GM21528 (cell line): ENCODE measurements around the gene FADS3.

Experiments
- ATAC-seq: cut with Tn5 transposase; IDR thresholded peaks from one replicate; pipeline ENCODE4 v1.9.1; 2021; ENCODE audit warnings: mild to moderate bottlenecking, moderate library complexity; ENCODE audit not compliant: unreplicated experiment, low FRiP score

Gene FADS3, protein sequence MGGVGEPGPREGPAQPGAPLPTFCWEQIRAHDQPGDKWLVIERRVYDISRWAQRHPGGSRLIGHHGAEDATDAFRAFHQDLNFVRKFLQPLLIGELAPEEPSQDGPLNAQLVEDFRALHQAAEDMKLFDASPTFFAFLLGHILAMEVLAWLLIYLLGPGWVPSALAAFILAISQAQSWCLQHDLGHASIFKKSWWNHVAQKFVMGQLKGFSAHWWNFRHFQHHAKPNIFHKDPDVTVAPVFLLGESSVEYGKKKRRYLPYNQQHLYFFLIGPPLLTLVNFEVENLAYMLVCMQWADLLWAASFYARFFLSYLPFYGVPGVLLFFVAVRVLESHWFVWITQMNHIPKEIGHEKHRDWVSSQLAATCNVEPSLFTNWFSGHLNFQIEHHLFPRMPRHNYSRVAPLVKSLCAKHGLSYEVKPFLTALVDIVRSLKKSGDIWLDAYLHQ

DNA sequence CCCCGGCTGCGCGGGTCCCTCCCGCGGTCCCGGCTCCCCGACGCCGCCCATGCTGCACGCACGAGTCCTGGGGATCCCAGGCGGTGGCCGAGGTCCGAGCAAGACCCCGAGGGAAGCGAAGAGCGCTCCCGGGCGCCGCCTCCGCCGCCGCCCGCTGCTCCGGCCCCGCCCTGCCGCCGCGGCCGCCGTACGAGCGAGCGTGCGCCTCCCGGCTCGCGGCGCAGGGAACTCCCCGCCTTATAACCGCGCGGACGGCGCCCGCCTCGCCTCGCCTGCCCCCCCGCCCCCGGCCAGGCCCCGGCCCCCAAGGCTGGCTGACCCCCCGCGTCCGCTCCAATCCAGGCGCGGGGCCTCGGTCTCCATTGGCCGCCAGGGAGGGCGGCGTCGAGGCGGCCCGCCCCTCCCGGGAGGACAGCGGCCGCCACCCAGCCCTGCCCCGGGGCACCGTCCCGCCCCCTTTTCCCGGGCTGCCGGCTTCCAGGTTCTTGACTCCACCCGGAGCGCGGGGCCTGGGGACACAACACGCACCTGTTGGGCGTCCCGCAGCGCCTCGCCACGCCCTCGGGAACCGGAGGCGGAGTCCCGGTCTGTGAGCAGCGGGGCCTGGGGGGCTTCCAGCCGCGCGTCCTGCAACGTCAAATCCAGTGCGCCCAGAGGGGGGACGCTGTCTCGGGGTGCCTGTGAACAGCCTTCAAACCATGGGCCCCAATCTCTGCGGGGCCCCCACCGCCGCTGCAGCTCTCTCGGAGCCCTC, at the start of gene FADS3:
Gene FADS3, minus strand, starts transcription at position 215 of the 754 bp plus-strand sequence. Its CDS starts 164 bp downstream, at position 51.
- peak; percentile 47 for ATAC-seq

DNA sequence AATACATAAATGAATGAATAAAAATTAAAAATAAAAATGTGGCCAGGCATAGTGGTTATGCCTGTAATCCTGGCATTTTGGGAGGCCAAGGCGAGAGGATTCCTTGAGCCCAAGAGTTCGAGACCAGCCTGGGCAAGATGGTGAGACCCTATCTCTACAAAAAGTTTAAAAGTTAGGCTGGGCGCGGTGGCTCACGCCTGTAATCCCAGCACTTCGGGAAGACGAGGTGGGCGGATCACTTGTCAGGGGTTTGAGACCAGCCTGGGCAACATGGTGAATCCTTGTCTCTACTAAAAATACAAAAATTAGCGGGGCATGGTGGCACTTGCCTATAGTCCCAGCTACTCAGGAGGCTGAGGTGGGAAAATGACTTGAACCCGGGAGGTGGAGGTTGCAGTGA, 49.1 kb upstream of the FADS3 start:
- no peak for ATAC-seq

DNA sequence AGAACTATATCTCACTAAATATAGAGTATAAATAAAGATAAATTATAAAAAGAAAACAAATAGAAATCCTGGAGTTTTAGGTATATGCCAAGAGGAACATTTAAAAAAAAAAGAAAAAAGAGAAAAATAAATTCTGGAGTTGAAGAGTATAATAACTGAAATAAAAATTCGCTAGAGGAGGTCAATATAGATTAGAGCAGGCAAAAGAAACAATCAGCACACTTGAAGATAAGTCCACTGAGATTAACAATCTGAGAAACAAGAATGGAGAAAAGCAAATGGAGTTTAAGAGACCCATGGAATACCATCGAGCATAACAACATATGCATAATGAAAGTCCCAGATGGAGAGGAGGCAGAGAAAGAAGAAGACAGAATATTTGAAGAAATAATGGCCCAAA, 44.5 kb upstream of the FADS3 start:
- no peak for ATAC-seq

DNA sequence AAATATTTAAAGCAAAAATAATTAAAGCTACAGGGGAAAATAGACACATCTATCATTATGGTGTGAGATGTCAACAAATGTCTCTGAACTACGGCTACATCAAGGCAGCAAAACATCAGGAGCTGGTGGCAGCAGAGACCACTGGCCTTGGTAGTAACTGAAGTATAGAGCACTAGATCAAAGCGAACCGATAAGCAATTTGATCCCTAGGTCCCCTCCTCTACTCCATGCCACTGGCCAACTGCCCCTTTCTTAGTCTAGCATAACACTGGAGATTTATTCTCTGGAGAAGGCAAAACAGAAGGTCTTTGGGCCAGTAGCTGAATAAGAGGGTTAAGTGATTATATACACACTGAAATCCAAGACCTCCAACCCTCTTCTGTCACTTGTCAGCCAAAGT, 39.6 kb upstream of the FADS3 start:
- ATAC-seq = no peak

DNA sequence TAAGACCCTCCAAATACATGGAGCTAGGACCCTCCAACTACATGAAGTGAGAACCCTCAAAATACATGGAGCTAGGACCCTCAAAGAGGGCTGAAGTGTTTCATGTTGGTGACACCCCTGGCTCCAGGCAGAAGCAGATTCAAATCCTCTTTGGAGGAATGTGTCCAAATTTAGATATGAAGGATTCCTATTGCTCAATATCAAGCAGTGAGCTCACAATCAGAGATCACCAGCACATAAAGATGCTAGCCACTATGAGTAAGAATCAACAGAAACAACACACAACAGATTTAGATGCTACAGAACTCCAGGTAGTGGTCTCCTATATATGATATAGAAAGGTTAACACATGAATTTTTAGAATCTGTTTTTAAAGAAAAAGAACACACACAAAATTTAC, 37.3 kb upstream of the FADS3 start:
- ATAC-seq = no peak

DNA sequence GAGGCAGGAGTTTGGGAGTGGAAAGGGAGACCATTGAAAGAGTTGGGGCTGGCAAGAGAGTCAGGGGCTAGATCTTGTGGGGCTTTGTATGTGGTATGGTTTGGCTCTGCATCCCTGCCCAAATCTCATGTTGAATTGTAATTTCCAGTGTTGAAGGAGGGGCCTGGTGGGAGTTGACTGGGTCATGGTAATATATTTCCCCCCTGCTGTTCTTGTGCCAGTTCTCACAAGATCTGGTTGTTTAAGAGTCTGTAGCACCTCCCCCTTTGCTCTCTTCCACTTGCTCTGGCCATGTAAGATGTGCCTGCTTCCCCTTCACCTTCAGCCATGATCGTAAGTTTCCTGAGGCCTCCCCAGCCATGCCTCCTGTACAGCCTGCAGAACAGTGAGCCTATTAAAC, 36.2 kb upstream of the FADS3 start:
- ATAC-seq = no peak

DNA sequence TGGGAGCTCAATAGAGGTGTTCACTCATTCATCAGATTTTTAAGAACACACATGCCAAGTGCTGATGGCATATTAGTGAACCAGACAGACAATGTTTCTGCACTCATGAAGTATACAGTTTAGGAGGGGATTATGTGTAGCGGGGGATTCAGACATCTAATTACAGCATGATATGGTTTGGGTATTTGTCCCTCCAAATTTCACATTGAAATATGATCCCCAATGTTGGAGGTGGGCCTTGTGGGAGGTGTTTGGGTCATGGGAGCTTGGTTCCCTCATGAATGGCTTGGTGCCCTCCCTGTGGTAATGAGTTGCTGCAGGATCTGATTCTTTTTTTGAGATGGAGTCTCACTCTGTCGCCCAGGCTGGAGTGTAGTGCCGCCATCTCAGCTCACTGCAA, 34.9 kb upstream of the FADS3 start:
- ATAC-seq = no peak

DNA sequence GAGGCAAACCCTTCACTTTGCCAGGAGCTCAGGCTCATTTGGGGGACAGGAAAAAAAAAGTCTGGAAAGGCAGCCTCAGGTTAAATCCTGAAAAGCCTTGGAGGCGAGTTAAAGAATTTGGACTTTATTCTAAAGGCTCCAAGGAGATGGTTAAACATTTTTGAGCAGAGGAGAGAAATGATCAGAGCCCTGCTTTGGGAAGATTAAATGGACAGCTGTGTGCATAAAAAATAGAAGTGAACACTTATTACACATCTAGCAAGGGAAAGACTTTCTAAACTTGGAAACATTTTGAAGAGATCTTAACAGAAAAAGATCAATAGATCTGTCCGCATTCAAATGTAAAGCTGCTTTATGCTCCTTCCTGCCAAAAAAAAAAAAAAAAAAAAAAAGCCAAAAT, 34.4 kb upstream of the FADS3 start:
- ATAC-seq = no peak

DNA sequence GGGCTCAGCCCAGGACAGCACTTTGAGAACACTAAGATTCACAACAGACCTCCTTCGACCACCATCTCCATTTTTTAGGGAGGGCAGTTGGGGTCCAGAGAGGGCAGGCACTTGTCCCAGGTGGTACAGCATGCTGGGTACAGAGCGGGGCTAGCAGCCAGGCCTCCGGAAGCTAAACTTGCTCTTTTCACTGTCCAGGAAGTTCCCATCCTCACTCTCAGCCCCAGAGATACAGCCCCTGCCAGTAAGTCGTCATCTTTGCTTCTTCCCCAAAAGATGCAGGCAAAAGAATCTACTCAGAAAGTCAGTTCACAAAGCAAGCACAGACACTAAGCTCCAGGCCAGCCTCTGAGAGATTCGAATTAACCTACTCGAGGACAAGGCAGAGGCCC, 32.7 kb upstream of the FADS3 start:
- no peak for ATAC-seq

DNA sequence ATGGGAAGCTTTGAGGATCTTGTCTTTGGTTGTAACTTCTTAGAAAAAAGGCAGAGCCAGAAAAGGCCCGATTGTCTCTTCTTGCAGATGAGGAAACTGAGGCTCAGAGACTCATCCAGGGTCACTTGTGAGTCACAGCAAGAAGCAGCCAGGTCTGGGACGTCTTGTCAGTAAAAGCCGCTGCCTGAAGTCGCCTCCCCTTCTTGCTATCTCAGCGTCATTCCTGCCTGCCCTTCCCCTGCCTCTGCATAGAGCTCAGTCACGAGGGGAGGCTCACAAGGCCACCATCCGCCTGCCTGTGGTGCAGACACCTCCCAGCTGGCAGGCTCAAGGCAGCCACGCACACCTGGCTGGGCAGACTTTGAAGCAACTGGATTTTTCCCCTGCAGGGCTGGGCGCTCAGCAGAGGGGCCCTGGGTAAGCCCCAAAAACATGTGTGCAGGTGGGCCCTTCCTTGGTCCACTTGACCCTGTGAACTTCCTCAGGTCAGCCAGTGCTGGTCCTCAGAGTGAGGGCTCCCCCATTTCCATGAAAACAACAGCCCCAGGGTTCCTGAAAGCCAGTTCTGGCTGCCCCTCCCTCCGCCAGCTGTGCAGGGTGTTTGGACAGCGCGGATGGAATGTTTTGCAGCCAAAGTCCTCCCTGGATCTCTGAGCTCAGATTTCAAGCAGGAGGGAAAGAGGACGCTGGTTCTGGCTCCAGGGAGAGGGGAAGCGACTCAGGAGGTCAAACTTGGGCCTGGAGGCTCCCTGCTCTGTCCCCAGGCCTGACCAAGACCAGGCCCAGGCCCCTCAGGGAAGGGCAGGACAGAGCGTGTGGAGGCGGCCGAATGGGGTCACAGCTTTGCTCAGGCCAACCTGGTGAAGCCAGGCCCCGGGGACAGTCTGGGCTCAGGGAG, 32.1 kb upstream of the FADS3 start:
- ATAC-seq = no peak

DNA sequence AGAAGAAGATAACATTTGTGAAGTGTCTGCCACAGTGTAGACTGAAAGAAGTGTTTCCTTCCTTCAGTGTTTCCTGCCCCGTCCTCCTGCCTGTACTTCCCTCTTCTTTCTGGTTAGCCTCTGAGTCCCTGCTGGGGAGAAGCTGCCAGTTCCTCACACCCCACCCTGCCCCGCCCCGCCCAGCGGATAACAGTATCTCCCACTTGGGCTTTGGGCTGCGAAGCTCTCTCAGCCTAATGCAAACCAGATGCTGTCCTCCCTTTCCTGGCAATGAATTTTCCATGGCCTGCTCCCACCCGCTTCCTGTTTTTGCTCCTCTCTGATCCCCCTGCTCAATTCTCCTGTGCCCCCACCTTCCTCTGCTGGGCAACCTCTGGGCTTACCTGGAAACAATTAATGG, 31.2 kb upstream of the FADS3 start:
- no peak for ATAC-seq

DNA sequence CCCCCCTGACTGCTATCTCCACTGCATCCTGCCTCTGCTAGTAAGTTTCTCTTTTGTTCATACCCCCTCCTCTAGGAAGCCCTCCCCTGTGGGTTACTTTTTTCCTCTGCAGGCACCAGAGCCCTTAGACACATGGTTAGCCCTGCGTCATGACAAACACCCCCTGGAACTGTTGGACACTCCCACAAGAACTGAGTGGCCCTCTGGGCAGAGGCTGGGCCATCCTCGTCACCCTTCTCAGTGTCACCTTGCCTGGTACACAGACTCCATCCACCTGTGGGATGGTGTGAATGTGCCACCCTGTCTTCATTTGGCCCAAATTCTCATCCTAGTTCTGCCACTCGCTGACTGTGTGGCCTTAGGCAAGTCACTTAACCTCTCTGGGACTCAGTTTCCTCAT, 30.1 kb upstream of the FADS3 start:
- ATAC-seq = no peak

DNA sequence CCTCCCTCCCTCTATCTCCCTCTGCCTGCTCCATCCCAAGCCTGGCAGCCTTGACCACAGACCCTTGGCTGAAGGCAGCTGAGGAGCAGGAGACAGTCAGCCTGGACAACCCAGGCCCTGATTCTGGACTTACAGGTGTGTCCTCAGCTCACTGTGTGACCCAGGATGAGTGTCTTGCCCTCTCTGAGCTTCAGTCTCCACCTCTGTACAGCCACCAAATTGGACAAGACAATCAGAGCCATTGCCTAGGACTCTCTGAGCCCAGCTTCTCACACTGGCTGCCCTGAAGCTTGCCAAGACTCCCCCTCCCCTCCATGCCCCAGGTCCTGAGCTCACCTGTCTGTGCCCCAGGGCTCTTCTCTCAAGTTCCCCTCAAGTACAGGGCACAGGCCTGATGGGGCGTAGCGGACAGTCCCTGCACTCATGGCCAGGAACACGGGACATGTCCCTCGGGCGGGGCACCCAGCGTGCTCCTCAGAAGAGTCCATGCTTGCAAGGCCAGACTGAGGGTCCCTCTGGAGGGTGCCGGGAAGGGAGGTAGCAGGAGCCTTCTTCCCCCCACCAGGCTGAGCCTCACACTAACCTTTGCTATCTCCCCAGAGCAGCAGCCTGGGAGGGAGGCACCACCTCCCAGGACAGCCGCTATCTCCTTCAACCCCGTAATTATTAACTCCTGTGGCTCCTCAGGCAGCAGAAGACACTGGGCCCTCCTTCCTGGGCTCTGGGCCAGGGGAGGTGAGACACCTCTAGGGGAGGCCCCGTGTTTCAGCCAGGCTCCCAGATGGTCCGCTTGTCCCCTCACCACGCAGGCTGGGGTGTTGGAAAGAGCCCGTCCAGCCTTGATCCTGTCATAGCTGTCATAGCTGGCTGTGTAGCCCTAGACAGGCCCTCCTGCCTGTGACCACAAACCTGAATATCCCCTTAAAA, 28.6 kb upstream of the FADS3 start:
- ATAC-seq = no peak

DNA sequence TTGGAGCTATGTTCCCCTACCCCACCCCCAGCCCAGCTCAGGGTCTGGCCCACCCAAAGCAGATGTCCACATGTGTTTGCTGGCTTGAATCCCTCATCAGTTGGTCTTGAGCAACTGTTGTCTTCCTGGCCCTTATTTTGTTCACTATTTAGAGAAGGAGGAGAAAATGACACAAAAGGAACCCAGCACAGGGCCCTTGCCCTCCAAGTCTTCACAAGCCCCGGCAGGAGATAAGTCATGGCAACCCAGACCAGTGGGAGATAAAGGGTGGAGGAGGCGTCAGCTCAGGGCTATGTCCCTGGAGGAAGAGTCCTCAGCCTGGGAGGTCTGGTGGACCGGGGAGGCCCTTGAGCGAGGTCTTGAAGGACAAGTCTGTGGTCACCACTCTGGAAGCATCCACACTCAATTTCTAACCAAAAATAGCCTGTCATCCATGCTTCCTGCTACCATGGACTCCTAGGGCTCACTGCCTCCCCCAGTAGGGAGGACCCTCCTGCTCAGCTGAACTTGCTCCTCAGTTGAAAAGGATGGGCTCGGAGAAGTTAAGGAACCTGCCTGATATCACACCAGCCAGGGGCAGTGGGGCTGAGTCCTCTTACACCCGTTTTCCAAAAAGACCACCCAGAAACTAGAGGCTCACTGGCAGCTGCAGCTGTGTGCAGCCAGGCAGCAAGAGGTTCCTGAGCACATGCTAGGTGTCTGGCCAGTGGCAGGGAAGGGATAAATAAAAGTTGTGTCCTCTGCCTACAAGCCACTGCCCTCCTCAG, 27.8 kb upstream of the FADS3 start:
- ATAC-seq = no peak

DNA sequence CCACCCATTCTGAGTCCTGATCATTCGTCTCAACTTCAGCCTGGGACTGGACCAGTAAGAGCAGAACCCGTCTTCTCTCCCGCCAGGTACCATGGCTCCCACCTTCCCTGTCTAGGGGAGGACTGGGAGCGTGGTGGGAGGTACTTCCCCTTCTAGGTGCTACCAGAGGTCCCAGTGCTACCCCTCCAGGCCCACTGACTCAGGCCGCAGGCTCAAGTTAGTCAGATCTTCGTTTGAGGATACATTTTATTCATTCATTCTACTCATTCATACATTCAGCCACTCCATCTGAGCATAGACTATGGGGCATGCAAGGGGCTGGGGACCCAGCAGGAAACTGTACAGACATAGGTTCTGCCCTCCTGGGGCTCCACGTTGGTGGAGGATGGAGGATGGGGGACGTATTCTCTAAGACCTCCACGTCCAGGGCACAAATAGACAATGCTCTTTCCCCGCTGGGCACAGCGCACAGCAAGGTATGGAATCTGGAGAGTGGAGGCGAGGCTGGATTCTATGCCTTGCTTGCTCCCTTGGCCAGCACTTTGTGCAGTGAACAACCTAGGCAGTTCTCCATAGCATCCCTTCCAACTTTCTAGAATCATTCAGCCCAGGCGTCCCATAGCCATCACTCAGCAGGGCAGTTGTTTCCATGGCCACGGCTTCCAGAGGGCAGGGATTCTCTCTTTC, 27.0 kb upstream of the FADS3 start:
- no peak for ATAC-seq

DNA sequence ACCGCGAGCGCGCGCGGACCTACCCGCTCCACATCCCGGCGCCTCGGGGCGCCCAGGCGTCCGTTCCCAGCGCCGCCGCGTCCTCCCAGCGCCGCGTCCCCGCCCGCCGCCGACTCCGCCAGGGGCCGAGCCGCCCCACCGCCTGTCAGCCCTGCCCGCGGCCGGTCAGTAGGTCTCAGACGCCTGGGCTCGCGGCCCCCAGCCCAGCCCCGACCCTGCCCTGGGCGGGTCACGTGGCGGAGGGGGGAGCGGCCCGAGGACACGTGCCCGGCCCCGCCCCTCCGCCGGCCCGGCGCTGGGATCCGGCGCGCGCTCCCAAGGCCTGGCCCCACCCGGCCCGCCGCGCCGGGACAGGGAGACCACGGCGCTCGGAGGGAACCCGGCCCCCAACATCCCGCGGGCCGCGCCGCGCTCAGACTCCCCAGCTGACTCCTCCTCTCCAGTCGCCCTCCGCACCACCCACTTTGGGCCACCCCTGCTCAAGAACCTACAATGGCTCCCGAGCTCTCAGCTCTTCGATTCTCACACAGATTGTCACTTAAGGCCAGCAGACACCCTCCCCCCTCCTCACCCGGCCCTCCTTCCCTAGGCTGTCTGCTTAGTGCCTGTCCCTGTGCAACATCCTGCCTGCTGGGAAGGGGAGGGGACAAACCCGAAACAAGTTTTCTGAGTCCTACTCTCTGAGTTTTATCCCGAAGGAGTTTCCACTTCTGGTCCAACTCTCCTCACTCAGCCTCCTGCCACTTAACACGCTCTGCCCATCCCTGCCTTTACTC, 26.2 kb upstream of the FADS3 start, which contains the start of gene RAB3IL1:
Gene RAB3IL1, minus strand, starts transcription at position 233 of the 776 bp plus-strand sequence. Its CDS starts 199 bp downstream, at position 34.
- ATAC-seq = no peak

DNA sequence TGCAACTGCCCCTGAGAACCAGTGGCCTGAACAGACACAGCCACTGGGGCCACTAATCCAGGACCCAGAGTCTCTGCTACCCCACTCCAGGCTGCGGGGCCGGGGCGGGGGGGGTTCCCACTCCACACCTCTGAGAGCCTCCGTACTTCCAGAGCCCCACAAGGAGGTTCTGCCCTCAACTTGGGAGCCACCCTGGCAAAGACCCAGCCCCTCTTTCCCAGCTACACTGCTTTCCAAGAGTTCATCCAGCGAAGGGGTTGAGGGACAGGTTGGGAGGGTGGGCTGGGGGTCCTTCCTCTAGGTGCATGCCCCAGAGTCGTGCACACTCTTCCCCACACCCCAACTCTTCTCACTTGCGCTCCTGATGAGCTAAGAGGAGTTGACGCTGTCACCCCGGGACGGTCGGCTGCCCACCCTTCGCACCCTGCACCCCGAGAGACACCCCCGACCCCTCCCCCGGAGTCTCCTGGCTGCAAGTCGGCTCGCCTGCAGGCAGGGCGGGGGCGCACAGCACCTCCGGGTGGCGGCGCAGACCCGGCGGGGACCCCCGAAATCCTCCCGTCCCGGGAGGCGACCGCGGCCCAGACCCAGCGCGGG, 25.5 kb upstream of the FADS3 start:
- ATAC-seq = no peak
